NCI-H128 (cell line): ENCODE results near the gene SCYL2.
A peak's percentile ranks its signal among the peaks of the same experiment; 100 is the strongest.

Source experiments
- DNase-seq: peaks from one replicate; lab custom pipeline; 2025; ENCODE audit not compliant: unreplicated experiment; lab: John Stamatoyannopoulos, UW

SCYL2 gene

DNA sequence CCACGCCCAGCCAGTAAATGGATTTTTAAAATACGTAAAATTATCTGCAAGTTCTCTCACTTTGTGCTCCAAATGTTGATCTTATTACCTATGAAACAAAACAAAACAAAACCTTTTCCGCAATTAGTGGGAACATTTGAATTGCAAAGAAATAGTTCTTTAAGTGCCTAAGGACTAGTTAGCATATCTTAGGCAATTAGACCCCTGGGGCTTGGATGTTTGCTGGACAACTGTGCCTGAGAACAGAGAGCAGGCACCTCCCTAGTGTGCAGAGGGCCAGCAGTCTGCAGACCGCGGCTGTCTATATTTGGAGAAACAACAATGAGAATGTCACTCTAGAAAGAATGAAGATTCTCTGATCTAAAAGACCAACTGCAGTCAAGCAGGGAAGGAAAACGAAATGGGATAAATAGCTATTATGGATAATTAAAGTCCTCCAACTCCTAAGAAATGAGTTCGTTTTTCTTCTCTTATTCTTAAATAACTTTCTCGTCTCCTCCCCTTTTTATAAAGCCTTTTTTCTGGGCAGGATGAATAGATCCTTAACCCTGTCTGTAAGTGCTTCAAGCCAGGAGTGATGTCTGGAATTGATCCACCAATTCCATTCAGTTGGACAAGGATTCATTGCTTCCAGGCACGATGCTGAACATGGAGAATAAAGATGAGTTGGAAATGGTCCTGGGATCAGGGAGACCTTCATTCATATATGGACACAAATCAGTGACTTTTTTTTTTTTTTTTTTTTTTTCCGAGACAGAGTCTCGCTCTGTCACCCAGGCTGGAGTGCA, 106.1 kb downstream of the SCYL2 start:
- DNase-seq: no peak

DNA sequence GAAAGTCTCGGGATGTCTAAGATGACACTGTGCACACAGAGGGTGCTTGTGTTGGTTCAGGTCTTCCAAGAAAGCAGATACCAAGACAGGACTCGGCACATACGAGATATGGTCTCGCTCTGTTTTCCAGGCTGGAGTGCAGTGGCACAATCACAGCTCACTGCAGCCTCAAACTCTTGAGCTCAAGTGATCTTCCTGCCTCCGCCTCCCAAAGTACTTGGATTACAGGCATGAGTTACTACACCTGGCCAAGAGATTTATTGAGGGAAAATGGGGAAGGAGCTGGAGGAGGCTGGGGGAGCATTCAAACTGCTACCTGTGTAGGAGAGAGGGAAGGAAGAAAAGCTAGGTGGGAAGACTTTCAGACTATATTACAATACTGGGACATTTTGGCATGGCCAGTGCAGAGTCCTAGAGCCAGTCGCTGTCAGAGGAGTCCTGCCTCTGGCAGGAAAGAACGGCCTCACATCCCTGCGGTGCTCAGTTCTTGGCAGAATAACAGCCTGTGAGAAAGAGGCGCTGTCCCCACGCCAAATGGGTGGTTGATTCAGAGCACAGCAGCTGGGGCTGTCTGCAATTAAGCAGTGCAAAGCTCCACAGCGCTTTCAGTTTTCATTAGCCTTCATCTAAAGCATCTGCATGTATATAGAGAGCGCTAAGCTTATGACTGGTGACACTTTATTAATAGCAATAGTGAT, 108.2 kb downstream of the SCYL2 start:
- peak; percentile 26 for DNase-seq

DNA sequence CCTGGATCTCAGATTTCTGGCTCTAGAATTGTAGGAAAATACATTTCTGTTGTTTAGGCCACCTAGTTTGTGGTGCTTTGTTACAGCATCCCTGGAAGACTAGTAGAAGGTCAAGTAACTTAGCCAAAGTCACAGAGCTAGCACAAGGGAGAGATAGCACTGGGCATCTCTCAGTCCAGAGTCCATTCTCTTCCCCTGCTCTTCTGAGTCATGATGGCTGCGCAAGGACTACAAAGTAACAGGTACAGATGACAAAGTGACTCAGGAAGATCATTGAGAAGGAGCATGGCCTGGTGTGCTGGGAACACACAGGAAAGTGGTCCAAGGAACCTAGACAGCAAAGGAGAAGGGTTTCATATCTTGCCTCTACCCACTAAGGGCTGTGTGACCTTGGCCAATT, 109.2 kb downstream of the SCYL2 start:
- DNase-seq: no peak

DNA sequence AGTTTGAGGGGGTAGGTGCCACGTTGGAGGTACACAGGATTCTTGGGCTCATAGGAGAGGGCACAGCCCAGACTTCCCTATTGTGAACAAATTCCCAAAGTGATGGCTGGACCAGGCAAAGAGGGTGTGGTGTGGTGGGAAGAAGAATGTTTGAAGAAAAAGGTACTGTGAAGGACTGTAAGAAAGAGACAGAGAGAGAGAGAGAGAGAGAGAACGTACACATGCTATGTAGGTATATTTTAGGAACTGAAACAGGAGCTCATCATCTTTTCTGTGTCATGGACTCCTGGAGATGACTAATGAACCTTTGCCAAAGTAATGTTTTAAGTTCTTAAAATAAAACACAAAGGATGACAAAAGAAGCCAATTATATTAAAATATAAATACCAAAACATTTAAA, 114.4 kb downstream of the SCYL2 start:
- no peak for DNase-seq

GRCh38 chr12:100382338-100382737, 115.4 kb downstream of the SCYL2 start:
- DNase-seq: no peak

- no peak for DNase-seq
These were observed 116.9 kb downstream of the SCYL2 start for GRCh38 chr12:100383586-100384558.

DNA sequence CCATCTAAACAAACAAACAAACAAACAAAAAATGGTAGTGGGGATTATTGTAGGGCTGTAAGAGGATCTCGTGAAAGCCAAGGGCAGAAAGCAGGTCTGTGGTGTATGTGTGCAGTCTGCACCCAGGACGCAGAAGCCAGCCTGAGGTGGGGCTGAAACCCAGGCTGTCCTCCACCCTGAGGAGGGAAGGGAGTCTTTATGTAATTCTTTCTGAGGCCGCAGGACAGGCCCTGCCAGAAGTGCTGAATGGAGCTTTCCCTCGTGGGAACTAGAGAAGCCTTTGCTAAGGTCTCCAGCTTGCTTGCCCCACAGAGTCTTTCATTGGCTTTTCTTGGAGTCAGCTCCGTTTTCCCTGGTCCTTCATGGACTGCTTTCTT, 117.6 kb downstream of the SCYL2 start:
- DNase-seq: no peak

GRCh38 chr12:100388382-100388781, 121.4 kb downstream of the SCYL2 start:
- no peak for DNase-seq
